Measurements from ENCODE around the gene PHF1. TPM values are rescaled to one million over a fixed set of nuclear protein-coding genes. Genes with fewer than 3 reads are reported as not detected.
"Not testable (repeated sequence)": the region's sequence is repeated elsewhere in the genome, so short reads cannot be mapped to it uniquely, and the experiment has no call there.

The PHF1 gene
- total and polyA plus RNA-seq, 2 of the 13 experiments (the other 11 are each of a cell fraction or from before 2014, with no cell fraction given): 25.4 to 61.9 TPM

- no TSS peak for BruUV-seq (replicated peaks)
Measured at GRCh38 chr6:33377171-33377570, 33.6 kb upstream of the PHF1 start.

GRCh38 chr6:33379184-33379583 lies 31.6 kb upstream of the PHF1 start:
- H3K9me3 ChIP-seq (ENCODE audit: low read length); ATAC-seq; BruUV-seq (replicated peaks); H3K79me2 ChIP-seq (ENCODE audit: insufficient read depth, low read length); H3K36me3 ChIP-seq (replicated peaks in 1 of 2; ENCODE audit: control insufficient read depth in 1 of 2, insufficient read depth in 2 of 2, low read length in 2 of 2); H3K4me3 ChIP-seq (replicated peaks in 1 of 3; ENCODE audit: insufficient read depth in 1 of 3, low read depth in 2 of 3, low read length in 3 of 3); intact Hi-C loops (cut with micrococcal nuclease; ENCODE audit: unreplicated experiment); H3K9ac ChIP-seq (ENCODE audit: insufficient read depth, low read depth, low read length); H4K20me1 ChIP-seq (ENCODE audit: insufficient read depth, low read length); POLR2A ChIA-PET; H3K27ac ChIP-seq (ENCODE audit: extremely low read length, insufficient read depth, low read length); CTCF ChIA-PET (ENCODE audit: low intra/inter-chr PET ratio, low total read pairs); in situ Hi-C loops (cut with HindIII; ENCODE audit: extremely low pct_ligation_motif_present, low pct_unique_long_range_greater_than_20kb); H3K4me2 ChIP-seq (ENCODE audit: low read depth, low read length); H2AFZ ChIP-seq (ENCODE audit: low read length); H3K27me3 ChIP-seq (ENCODE audit: control insufficient read depth in 1 of 2, insufficient read depth in 2 of 2, low read length in 2 of 2); DNase-seq (ENCODE audit: low spot score); FAIRE-seq: not testable (repeated sequence)
- H3K4me1 ChIP-seq (ENCODE audit: insufficient read depth, low read length): peaks cover 23% of the 10 kb centered on the region
- WGBS (ENCODE audit: low lambda C conversion rate): 78% methylated on average over 10 of the region's 10 CpGs

More at GRCh38 chr6:33377171-33377570, 33.6 kb upstream of the PHF1 start:
- Histone ChIP-seq H3K27ac (ENCODE audit: extremely low read length, insufficient read depth, low read length) (no peak overlapping the region), H3K9me3 (ENCODE audit: low read length) (no peaks in the 10 kb centered on the region), H3K9ac (ENCODE audit: insufficient read depth, low read depth, low read length) (no peak overlapping the region), H3K4me1 (ENCODE audit: insufficient read depth, low read length) (peaks cover 14% of the 10 kb centered on the region), H3K4me2 (ENCODE audit: low read depth, low read length) (no peak overlapping the region), H2AFZ (ENCODE audit: low read length) (no peak overlapping the region), H3K27me3 (ENCODE audit: control insufficient read depth in 1 of 2, insufficient read depth in 2 of 2, low read length in 2 of 2) (no peaks in the 10 kb centered on the region), H3K36me3 (replicated peaks in 1 of 2; ENCODE audit: control insufficient read depth in 1 of 2, insufficient read depth in 2 of 2, low read length in 2 of 2) (no peaks in the 10 kb centered on the region), H3K4me3 (replicated peaks in 1 of 3; ENCODE audit: insufficient read depth in 1 of 3, low read depth in 2 of 3, low read length in 3 of 3) (no peak overlapping the region), H3K79me2 (ENCODE audit: insufficient read depth, low read length) (no peaks in the 10 kb centered on the region), H4K20me1 (ENCODE audit: insufficient read depth, low read length) (no peaks in the 10 kb centered on the region)
- POLR2A ChIA-PET: no interaction called here
- CTCF ChIA-PET (ENCODE audit: low intra/inter-chr PET ratio, low total read pairs): no interaction called here
- DNase-seq (ENCODE audit: low spot score) (no peak), ATAC-seq (no peak), FAIRE-seq (no peak)
- 79% methylated on average over 4 of the region's 4 CpGs for WGBS (ENCODE audit: low lambda C conversion rate)
- in situ Hi-C loops (cut with HindIII; ENCODE audit: extremely low pct_ligation_motif_present, low pct_unique_long_range_greater_than_20kb): no loop called here
- intact Hi-C loops (cut with micrococcal nuclease; ENCODE audit: unreplicated experiment): no loop called here
- TF ChIP-seq KDM6A (CRISPR knock-in tag; IDR thresholded peaks at IDR 0.05; ENCODE audit: low read depth) (no peak), PBX3 (CRISPR knock-in tag; IDR thresholded peaks at IDR 0.05; ENCODE audit: borderline replicate concordance) (no peak), ZBTB2 (CRISPR knock-in tag; IDR thresholded peaks at IDR 0.05; ENCODE audit: low read depth) (no peak), ZSCAN20 (CRISPR knock-in tag; IDR thresholded peaks at IDR 0.05; ENCODE audit: borderline replicate concordance) (no peak), NFYB (CRISPR knock-in tag; IDR thresholded peaks at IDR 0.05) (no peak), ZNF768 (CRISPR knock-in tag; IDR thresholded peaks at IDR 0.05) (no peak)
